HG03280 (cell line): ENCODE measurements around the gene PPP1R8.
A peak's percentile ranks its signal among the peaks of the same experiment; 100 is the strongest.
"Not testable (repeated sequence)": the region's sequence is repeated elsewhere in the genome, so short reads cannot be mapped to it uniquely, and the experiment has no call there.

Experiments
- ATAC-seq: cut with Tn5 transposase; IDR thresholded peaks from one replicate; pipeline ENCODE4 v1.9.1; 2021; ENCODE audit warnings: mild to moderate bottlenecking, moderate library complexity; ENCODE audit not compliant: unreplicated experiment

PPP1R8 gene

DNA sequence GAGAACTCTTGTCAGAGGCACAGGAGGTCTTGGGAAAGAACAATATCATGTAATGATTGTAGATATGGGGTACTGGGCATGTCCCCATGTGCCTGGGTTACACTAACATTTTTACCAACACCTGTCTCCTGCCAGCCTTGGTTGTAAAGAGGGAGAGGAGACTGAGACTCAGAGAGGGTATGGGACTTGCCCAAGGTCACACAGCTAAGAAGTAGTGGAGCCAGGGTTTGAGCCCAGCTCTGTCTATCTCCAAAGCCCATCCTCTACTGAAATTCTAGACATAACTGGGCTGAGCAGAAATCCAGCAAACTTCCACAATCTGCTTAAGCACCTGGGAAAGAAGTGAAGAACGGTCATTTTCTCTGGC, 39.1 kb downstream of the PPP1R8 start:
- no peak for ATAC-seq

- not testable (repeated sequence) for ATAC-seq
Observed at GRCh38 chr1:27871076-27871475, 40.5 kb downstream of the PPP1R8 start.

DNA sequence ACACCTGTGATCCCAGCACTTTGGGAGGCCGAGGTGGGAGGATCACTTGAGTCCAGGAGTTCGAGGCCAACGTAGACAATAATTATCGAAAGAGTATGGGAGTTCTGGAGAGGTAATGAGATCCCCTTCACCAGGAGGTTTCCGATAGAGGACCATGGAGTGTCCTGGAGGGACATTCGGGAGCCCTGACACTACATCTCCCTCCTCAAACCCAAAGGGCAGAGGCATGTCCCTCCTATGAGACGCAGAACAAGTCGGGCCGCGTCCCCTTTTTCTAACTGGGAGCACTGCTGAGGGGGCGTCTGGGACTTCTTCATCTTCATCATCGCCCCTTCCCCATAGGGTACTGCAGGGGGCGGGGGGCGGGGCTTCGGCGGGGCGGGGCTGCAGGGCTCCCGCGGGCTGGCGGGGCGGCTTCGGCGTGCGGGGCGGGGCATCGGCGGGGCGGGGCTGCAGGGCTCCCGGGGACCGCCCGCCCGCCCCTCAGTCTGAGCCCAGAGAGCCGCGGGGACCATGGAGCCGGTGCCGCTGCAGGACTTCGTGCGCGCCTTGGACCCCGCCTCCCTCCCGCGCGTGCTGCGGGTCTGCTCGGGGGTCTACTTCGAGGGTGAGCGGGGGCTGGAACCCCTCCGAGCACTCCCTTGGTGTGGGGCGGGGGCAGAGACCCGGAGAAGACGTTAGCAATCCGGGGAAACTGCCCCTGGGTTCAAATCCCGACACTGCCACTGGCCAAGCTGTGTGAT, 41.6 kb downstream of the PPP1R8 start, which contains the start of gene THEMIS2:
THEMIS2 (plus strand) TSS at position 486 of the 743 bp plus-strand sequence; CDS start at position 514, 28 bp downstream.
- no peak for ATAC-seq

DNA sequence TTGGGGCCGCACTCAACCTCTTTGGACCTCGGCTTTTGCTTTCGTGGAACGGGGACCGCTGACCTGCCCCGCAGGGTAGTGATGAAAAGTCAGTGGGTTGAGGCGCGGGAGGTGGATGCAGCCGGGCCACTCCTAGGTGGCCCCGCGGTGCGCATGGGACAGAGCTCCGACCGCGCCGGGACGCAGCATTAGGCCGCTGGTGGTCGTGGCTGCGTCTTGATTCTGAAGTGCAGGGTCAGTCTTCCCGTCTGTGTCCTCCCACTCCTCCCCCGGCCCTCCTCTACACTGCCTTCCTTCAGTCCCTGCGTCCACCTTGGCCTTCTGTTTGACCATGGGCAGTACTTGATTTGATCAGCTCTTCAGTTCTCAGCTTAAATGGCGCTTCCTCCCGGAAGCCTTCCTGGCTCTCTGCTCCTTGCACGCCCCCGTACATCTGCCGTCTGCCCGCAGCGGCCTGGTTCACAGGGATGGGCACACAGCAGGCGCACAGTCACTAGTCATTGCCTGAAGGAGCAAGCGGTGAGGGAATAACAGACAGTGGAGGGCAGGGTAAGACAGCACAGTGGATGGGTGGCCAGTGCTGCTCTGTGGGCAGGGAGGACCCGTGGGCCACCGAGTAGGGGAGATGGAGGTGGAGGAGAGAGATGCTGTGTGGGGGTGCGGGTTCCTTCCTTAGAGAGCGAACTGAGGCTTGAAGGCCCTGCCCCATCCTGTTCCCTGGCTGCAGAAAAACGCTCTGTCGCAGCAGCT, 42.4 kb downstream of the PPP1R8 start:
- ATAC-seq = no peak

- ATAC-seq = no peak
Observed at GRCh38 chr1:27873671-27874384, 43.2 kb downstream of the PPP1R8 start.

- ATAC-seq = no peak
Observed at GRCh38 chr1:27876341-27877114, 45.9 kb downstream of the PPP1R8 start.

- ATAC-seq = no peak
Observed at GRCh38 chr1:27877115-27877416, 46.5 kb downstream of the PPP1R8 start.

- ATAC-seq = no peak
Observed at GRCh38 chr1:27878039-27878438, 47.5 kb downstream of the PPP1R8 start.

DNA sequence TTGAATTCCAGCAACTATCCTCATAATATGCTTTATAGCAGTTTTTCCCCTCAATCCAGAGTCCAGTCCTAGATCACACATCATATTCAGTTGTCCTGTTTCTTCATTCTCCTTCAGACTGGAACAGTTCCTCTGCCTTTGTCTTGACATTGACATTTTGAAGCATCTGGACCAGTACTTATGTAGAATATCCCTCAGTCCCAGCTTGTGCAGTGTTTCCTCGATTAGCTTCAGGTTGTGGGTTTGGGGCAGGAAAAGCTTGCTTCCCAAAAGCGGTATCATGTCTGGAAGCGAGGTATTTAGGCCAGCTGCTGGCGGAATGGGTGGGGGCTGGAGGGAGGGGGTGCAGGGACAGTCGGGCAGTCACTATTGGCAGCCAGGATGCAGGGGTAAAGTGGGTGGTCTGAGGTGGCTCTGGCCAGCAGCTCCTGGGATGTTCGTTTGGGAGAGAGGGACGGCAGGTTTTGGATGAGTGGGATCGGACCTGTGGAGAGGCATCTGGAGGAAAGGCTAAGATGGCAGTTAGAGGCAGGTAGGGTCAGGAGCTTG, 48.3 kb downstream of the PPP1R8 start:
- no peak for ATAC-seq

DNA sequence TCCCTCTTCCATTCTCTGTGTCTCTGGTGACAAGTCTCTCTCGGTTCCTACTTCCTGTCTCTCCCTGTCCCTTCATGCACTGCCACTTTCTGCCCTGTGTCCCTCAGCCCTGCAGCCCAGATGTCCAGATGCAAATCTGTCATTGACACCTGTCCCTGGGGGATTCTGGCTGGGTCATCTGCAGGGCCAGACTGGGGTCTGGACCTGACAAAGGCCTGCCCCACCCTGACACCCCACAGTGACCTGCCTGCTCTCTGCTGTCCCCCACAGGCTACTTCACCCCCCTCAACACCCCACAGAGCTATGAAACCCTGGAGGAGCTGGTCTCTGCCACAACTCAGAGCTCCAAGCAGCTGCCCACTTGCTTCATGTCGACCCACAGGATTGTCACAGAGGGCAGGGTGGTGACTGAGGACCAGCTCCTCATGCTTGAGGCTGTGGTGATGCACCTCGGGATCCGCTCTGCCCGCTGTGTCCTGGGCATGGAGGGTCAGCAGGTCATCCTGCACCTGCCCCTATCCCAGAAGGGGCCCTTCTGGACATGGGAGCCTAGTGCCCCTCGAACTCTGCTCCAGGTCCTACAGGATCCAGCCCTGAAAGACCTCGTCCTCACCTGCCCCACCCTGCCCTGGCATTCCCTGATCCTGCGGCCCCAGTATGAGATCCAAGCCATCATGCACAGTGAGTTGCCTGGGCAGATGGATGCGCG, 48.9 kb downstream of the PPP1R8 start:
- ATAC-seq = no peak

- no peak for ATAC-seq
Observed at GRCh38 chr1:27882543-27882903, 51.9 kb downstream of the PPP1R8 start.

GRCh38 chr1:27883536-27883935, 53.0 kb downstream of the PPP1R8 start:
- ATAC-seq = peak; percentile 2

- ATAC-seq = peak; percentile 44
Observed at GRCh38 chr1:27884006-27884954, 53.7 kb downstream of the PPP1R8 start.

- ATAC-seq = no peak
Observed at GRCh38 chr1:27885114-27885528, 54.5 kb downstream of the PPP1R8 start.

DNA sequence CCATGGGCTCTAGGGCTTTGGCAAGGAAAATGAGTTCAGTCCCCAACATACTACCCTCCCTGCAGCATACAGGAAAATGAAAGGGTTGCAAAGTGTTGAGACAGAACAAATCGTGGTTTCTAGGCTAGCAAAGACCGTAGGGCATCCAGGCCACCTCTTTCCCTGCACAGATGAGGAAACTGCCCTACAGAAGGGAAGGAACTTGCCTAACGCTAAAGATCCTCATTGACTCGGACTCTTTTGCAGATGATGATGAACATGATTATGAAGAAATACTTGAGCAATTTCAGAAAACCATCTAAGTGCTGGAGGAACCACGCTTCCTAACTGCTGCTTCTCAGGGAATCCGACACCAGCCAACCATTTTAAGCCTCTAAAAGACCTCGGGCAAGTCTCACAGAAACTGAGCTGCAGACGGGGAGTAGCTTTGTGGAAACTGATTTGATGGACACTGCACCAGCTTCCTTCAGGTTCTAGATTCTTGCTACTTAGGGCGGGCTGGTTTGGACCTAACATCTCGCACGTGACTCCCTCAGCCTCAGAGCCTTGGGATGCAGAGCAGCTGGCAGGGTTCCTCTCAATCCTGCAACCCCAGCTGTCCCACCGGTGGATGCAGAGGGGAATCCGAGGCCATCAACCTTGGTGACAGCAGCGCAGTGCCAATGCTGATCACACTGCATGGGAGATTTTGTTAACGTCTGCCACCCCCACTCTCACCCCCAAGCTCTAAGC, 55.2 kb downstream of the PPP1R8 start:
- no peak for ATAC-seq

GRCh38 chr1:27886353-27886679, 55.7 kb downstream of the PPP1R8 start:
- no peak for ATAC-seq

- ATAC-seq = no peak
Observed at GRCh38 chr1:27886744-27887143, 56.2 kb downstream of the PPP1R8 start.

DNA sequence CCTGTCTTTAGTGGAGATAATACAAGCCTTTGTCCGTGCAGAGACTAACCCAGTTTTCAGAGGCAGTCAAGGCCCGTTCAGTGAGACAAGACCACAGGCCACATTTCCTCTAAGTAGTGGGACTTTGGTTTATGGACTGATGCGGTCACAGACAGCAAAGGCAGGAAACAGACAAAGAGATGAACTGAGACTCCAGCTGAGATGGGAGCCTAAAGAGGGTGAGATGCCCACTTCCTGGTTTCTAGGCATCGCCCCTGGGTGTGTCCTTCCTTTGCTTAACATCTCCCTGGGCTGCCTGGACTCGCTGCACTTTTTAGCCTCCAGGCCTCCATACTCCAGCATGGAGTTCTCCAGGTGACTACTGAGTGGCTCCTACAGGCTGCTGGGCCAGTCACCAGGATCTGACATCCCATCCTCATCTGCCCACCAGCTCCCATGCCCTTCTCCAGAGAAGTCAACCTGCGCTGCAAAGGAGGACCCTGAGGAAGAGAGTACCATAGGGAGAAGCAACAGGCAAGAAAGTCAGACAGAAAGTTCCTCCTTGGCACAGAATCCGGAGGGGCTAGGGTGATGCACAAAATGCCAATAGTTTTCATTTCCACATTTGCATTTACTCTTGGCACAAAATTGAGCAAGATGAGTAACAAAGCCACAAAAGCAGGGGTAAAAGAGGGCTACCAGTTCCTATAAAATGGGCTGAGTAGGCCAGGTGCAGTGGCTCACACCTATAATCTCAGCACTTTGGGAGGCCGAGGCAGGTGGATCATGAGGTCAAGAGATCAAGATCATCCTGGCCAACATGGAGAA, 56.8 kb downstream of the PPP1R8 start:
- no peak for ATAC-seq
